Lung (tissue), 12 donors: ENCODE results near the gene PANK4. TPM values are rescaled to one million over a fixed set of nuclear protein-coding genes. Genes with fewer than 3 reads are reported as not detected.

ENCODE experiments used
- ATAC-seq: fragments of 200-7000 bp; cut with Tn5 transposase; one replicate; pipeline ENCODE4 v1.9.1; 2020; ENCODE audit warnings: moderate number of reproducible peaks; ENCODE audit not compliant: insufficient read depth, low FRiP score
- DNase-seq, 3 donors: peaks; one replicate each; pipeline ENCODE4 v3.0.0-alpha.2; 2013 to 2017
- H3K27ac ChIP-seq, 2 donors: one replicate each; pipeline ENCODE4 v1.5.1; 2013; ENCODE audit warnings: mild to moderate bottlenecking in 2 of 2, moderate library complexity in 2 of 2, control low read depth in 1 of 2, inconsistent platforms in 1 of 2, low read depth in 1 of 2, low read length in 1 of 2
- H3K27me3 ChIP-seq, 3 donors: one replicate each; pipeline ENCODE4 v1.5.1; 2013; ENCODE audit warnings: low read length in 2 of 3; ENCODE audit not compliant: control insufficient read depth in 3 of 3, insufficient read depth in 3 of 3
- H3K36me3 ChIP-seq, 4 donors: one replicate each; pipeline ENCODE4 v1.5.1; 2013; ENCODE audit warnings: low read length in 4 of 4, mild to moderate bottlenecking in 1 of 4, moderate library complexity in 1 of 4; ENCODE audit not compliant: control insufficient read depth in 4 of 4, insufficient read depth in 4 of 4
- H3K4me1 ChIP-seq, 5 donors: one replicate each; pipeline ENCODE4 v1.5.1; 2013; ENCODE audit warnings: low read length in 5 of 5, mild to moderate bottlenecking in 2 of 5, moderate library complexity in 1 of 5; ENCODE audit not compliant: control insufficient read depth in 5 of 5, insufficient read depth in 5 of 5
- H3K4me3 ChIP-seq: one replicate; pipeline ENCODE4 v1.5.1; 2013; ENCODE audit warnings: mild to moderate bottlenecking, control low read depth, moderate library complexity
- H3K9ac ChIP-seq, 2 donors: one replicate each; pipeline ENCODE4 v1.5.1; 2013; ENCODE audit warnings: low read length in 2 of 2, control low read depth in 1 of 2; ENCODE audit not compliant: insufficient read depth in 1 of 2
- H3K9me3 ChIP-seq, 4 donors: one replicate each; pipeline ENCODE4 v1.5.1; 2013; ENCODE audit warnings: low read length in 3 of 4, mild to moderate bottlenecking in 1 of 4, moderate library complexity in 1 of 4; ENCODE audit not compliant: control insufficient read depth in 4 of 4, insufficient read depth in 3 of 4
- WGBS, 2 donors: extraction: QIAGEN DNeasy Blood & Tissue Kit; methylation state at CpG; one replicate each; pipeline ENCODE4 v1.1.7; 2013; 5-methylcytosine and 5-hydroxymethylcytosine counted together
- polyA plus RNA-seq, 2 donors: library from polyadenylated mRNA; stranded (reverse); fragments of 200-250 nt; gene quantifications; one replicate each; pipeline ENCODE4 v1.2.1, GENCODE V29; 2013
- total RNA-seq, 2 donors: library from RNA; depleted of rRNA in 1 of 2; stranded (reverse); fragments of >200 nt in 1 of 2; gene quantifications; one replicate each; pipeline ENCODE4 v1.2.1, GENCODE V29; 2014 to 2021
- TF ChIP-seq, protein P1 (sequence below): IDR thresholded peaks from 2 replicates; pipeline ENCODE4 v1.5.1; 2012; ENCODE audit warnings: mild to moderate bottlenecking; ENCODE audit errors: control extremely low read depth, extremely low read depth
- donor health status: control.
- donor health status: control.
- donor health status: Bipolar disorder and iron deficiency.
- donor health status: healthy.
- donor health status: DM: yes; HTN: yes; CAD: no.

The PANK4 gene
- total and polyA plus RNA-seq, 4 donors: 17.6 to 36.3 (median 21.7) TPM

DNA sequence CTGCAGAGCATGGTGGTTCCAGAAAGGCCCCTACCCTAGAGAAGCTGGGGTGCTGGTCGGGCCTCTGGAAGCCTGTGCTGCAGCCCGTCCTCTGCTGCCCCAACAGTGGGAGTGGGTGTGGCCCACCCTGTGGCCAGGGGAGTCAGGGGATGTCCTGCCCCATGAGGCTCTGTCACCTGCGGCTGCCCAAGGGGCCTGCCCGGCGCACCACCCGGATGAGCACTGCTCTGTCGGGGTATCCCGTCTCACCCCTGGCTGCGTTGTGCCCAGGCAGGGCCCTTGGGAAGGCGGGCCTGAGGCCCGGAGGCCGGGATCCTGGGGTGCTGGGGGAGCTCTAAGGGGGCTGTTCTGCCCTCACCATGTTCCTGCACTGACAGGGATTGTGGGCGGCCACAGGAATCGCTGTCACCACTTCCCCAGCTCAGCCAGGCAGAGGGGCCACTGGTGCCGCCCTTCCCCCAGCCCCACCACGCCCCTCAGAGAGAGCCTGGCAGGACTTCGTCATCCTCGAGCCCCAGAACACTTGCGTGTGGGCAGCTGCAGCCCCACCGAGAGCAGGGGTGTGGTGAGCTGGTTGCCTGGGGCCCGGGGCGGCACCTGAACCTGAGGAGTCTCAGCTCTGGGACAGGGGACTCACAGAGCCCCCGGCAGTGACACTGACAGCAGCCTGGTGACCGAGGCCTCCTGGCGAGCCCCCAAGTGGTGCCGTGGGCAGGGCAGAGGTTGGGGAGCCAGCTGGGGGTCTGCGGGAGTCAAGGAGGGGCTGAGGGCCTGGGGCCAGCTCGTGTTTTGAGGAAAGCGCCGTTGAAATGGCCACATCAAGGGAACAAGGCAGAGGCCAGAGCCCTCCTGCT lies 20.2 kb downstream of the PANK4 start:
- TF ChIP-seq, protein P1, sequence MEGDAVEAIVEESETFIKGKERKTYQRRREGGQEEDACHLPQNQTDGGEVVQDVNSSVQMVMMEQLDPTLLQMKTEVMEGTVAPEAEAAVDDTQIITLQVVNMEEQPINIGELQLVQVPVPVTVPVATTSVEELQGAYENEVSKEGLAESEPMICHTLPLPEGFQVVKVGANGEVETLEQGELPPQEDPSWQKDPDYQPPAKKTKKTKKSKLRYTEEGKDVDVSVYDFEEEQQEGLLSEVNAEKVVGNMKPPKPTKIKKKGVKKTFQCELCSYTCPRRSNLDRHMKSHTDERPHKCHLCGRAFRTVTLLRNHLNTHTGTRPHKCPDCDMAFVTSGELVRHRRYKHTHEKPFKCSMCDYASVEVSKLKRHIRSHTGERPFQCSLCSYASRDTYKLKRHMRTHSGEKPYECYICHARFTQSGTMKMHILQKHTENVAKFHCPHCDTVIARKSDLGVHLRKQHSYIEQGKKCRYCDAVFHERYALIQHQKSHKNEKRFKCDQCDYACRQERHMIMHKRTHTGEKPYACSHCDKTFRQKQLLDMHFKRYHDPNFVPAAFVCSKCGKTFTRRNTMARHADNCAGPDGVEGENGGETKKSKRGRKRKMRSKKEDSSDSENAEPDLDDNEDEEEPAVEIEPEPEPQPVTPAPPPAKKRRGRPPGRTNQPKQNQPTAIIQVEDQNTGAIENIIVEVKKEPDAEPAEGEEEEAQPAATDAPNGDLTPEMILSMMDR: no peak
- Histone ChIP-seq H3K4me1 (peaks cover 0 to 26% (median 0%) of the 10 kb centered on the region in 5 donors), H3K27ac (no peak overlapping the region), H3K4me3 (no peak overlapping the region), H3K27me3 (peaks cover 0 to 5% (median 3%) of the 10 kb centered on the region in 3 donors), H3K36me3 (peaks cover 3 to 40% (median 13%) of the 10 kb centered on the region in 4 donors), H3K9ac (no peak overlapping the region), H3K9me3 (peaks cover 0 to 2% (median 0%) of the 10 kb centered on the region in 4 donors)
- no peak for ATAC-seq
- DNase-seq: no peak
- 56 to 73% methylated on average over 30 of the region's 30 CpGs for WGBS, 2 donors

DNA sequence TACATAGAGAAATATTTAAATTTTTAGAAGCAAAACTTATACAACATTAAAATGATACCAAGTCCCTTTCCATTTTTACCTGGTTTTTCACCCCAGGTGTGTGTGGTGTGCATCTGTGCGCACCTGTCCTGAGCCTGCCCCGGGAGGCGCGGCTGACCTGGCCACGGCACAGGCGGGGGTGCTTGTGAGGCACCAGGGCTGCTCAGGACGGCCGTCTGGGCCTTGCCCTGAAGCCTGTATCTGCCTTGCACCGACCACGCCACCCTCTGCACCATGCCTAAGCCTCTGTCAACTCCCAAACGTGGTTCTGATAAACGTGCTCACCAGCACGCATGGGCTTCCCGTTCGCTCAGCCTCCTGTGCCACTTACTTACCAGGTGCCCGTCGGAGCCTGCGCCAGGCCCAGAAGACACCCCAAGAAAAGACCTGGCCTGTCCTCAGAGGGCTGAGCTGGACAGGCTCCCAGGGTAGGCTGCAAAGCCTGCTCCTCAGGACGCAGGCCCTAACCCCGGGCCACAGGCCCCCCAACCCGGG lies 20.9 kb downstream of the PANK4 start:
- H3K27me3 ChIP-seq: peaks cover 0 to 5% (median 3%) of the 10 kb centered on the region in 3 donors
- DNase-seq: no peak
- no peak for ATAC-seq

DNA sequence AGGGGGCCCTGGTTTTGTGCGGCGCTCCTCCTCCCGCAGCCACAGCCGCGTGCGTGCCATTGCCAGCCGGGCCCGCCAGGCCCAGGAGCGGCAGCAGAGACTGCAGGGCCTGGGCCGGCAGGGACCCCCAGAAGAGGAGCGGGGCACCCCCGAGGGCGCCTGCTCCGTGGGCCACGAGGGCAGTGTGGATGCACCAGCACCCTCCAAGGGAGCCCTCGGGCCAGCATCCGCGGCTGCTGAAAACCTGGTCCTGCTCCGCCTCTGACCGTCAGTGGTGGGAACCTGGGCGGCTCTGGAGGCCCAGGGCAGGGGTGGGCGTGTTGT lies 21.5 kb downstream of the PANK4 start:
- DNase-seq: no peak
- H3K27me3 ChIP-seq: peaks cover 0 to 5% (median 3%) of the 10 kb centered on the region in 3 donors
- no peak for ATAC-seq

More for the DNA sequence above, 20.9 kb downstream of the PANK4 start:
- TF ChIP-seq, protein P1: no peak
- Histone ChIP-seq H3K27ac (no peak overlapping the region), H3K9ac (no peak overlapping the region), H3K4me3 (no peak overlapping the region), H3K9me3 (peaks cover 0 to 2% (median 0%) of the 10 kb centered on the region in 4 donors), H3K36me3 (peaks cover 0 to 33% (median 10%) of the 10 kb centered on the region in 4 donors), H3K4me1 (peaks cover 0 to 26% (median 0%) of the 10 kb centered on the region in 5 donors)
- 64 to 83% methylated on average over 21 of the region's 21 CpGs for WGBS, 2 donors

More for the DNA sequence above, 21.5 kb downstream of the PANK4 start:
- Histone ChIP-seq H3K9me3 (peaks cover 0 to 2% (median 0%) of the 10 kb centered on the region in 4 donors), H3K4me1 (peaks cover 0 to 26% (median 0%) of the 10 kb centered on the region in 5 donors), H3K27ac (no peak overlapping the region), H3K9ac (no peak overlapping the region), H3K4me3 (no peak overlapping the region), H3K36me3 (peaks cover 0 to 27% (median 8%) of the 10 kb centered on the region in 4 donors)
- TF ChIP-seq, protein P1: no peak
- WGBS, 2 donors: 40 to 64% methylated on average over 22 of the region's 22 CpGs
